HG03378 (cell line): ENCODE results near the gene SACS.
"Not testable (repeated sequence)": the region's sequence is repeated elsewhere in the genome, so short reads cannot be mapped to it uniquely, and the experiment has no call there.

Experiments
- ATAC-seq: cut with Tn5 transposase; IDR thresholded peaks from one replicate; pipeline ENCODE4 v1.9.1; 2021; ENCODE audit warnings: mild to moderate bottlenecking, moderate library complexity; ENCODE audit not compliant: unreplicated experiment

Gene SACS

GRCh38 chr13:23418776-23419683 is 14.5 kb downstream of the SACS start:
- no peak for ATAC-seq

- no peak for ATAC-seq
These were observed 18.8 kb downstream of the SACS start for GRCh38 chr13:23414682-23415081.

- ATAC-seq = no peak
These were observed 21.8 kb downstream of the SACS start for GRCh38 chr13:23411706-23412105.

GRCh38 chr13:23411220-23411619 is 22.3 kb downstream of the SACS start:
- no peak for ATAC-seq

GRCh38 chr13:23408026-23408425 is 25.5 kb downstream of the SACS start:
- no peak for ATAC-seq

GRCh38 chr13:23401156-23401555 is 32.3 kb downstream of the SACS start:
- ATAC-seq = not testable (repeated sequence)

GRCh38 chr13:23399347-23399746 is 34.2 kb downstream of the SACS start:
- ATAC-seq = no peak

GRCh38 chr13:23394821-23395220 is 38.7 kb downstream of the SACS start:
- ATAC-seq = no peak

GRCh38 chr13:23392925-23393645 is 40.4 kb downstream of the SACS start:
- no peak for ATAC-seq

GRCh38 chr13:23392313-23392712 is 41.2 kb downstream of the SACS start:
- no peak for ATAC-seq

- ATAC-seq = no peak
These were observed 41.8 kb downstream of the SACS start for GRCh38 chr13:23391752-23392151.

- peak; percentile 61 for ATAC-seq
These were observed 47.0 kb downstream of the SACS start for GRCh38 chr13:23386533-23386932.

GRCh38 chr13:23385931-23386330 is 47.6 kb downstream of the SACS start:
- ATAC-seq = no peak

GRCh38 chr13:23384111-23384510 is 49.4 kb downstream of the SACS start:
- peak; percentile 94 for ATAC-seq

GRCh38 chr13:23383151-23383550 is 50.4 kb downstream of the SACS start:
- ATAC-seq = no peak

GRCh38 chr13:23381866-23382265 is 51.6 kb downstream of the SACS start:
- ATAC-seq = no peak

GRCh38 chr13:23380534-23380933 is 53.0 kb downstream of the SACS start:
- ATAC-seq = no peak

- peak; percentile 59 for ATAC-seq
These were observed 55.4 kb downstream of the SACS start for GRCh38 chr13:23377983-23378632.

- no peak for ATAC-seq
These were observed 55.9 kb downstream of the SACS start for GRCh38 chr13:23377579-23377978.

GRCh38 chr13:23375001-23375971 is 58.2 kb downstream of the SACS start:
- peak; percentile 49 for ATAC-seq
